Chondrocyte (in vitro differentiated cells): ENCODE measurements around the gene INO80D. TPM values are rescaled to one million over a fixed set of nuclear protein-coding genes. Genes with fewer than 3 reads are reported as not detected.
A peak's percentile ranks its signal among the peaks of the same experiment; 100 is the strongest.
"Not testable (repeated sequence)": the region's sequence is repeated elsewhere in the genome, so short reads cannot be mapped to it uniquely, and the experiment has no call there.

Experiments used
- DNase-seq: peaks from one replicate; pipeline ENCODE4 v3.0.0; 2021; ENCODE audit warnings: mixed read lengths, low spot score
- H3K27ac Mint-ChIP-seq: one replicate; pipeline ENCODE4 v1.8.0; 2021; ENCODE audit warnings: mild to moderate bottlenecking, moderate library complexity, mixed read lengths; ENCODE audit not compliant: unreplicated experiment
- H3K27me3 Mint-ChIP-seq: 2 replicates; pipeline ENCODE4 v1.8.0; 2021; ENCODE audit warnings: low read depth, mixed read lengths
- H3K36me3 Mint-ChIP-seq: 2 replicates; pipeline ENCODE4 v1.8.0; 2021; ENCODE audit warnings: low read depth, mixed read lengths
- H3K4me1 Mint-ChIP-seq: 2 replicates; pipeline ENCODE4 v1.8.0; 2021; ENCODE audit warnings: low read depth, mild to moderate bottlenecking, mixed read lengths
- H3K4me3 Mint-ChIP-seq: one replicate; pipeline ENCODE4 v1.8.0; 2021; ENCODE audit warnings: mild to moderate bottlenecking, moderate library complexity, mixed read lengths; ENCODE audit not compliant: unreplicated experiment
- H3K9me3 Mint-ChIP-seq: 2 replicates; pipeline ENCODE4 v1.8.0; 2021; ENCODE audit warnings: low read depth, mixed read lengths
- CTCF ChIP-seq: fragments of 200-600 bp; sonication (generic); IDR thresholded peaks from 2 replicates; pipeline ENCODE4 v1.5.0; 2021; ENCODE audit warnings: antibody characterized with exemption, mild to moderate bottlenecking, moderate library complexity
- total RNA-seq: library from RNA; stranded (reverse); gene quantifications from 3 replicates; pipeline ENCODE4 v1.2.1, GENCODE V29; 2021

Gene INO80D
- total RNA-seq, 1 donor from 2014 or later = 14.5 TPM

GRCh38 chr2:205996161-205996560 is 89.8 kb downstream of the INO80D start:
- Mint-ChIP-seq H3K27me3 (no peaks in the 10 kb centered on the region), H3K27ac (no peak overlapping the region), H3K4me3 (no peak overlapping the region), H3K36me3 (peaks cover 8% of the 10 kb centered on the region), H3K9me3 (no peaks in the 10 kb centered on the region), H3K4me1 (peaks cover 9% of the 10 kb centered on the region)
- TF ChIP-seq CTCF = no peak
- no peak for DNase-seq

- Mint-ChIP-seq H3K36me3 (peaks cover 6% of the 10 kb centered on the region), H3K9me3 (no peaks in the 10 kb centered on the region), H3K27me3 (no peaks in the 10 kb centered on the region), H3K4me1 (peaks cover 8% of the 10 kb centered on the region), H3K27ac (no peak overlapping the region), H3K4me3 (no peak overlapping the region)
- peak; percentile 62 for TF ChIP-seq CTCF
- no peak for DNase-seq
Observed at GRCh38 chr2:205995260-205995659, 90.7 kb downstream of the INO80D start.

- Mint-ChIP-seq H3K4me3 (no peak overlapping the region), H3K4me1 (peaks cover 8% of the 10 kb centered on the region), H3K27ac (no peak overlapping the region), H3K9me3 (no peaks in the 10 kb centered on the region), H3K27me3 (no peaks in the 10 kb centered on the region), H3K36me3 (peaks cover 8% of the 10 kb centered on the region)
- DNase-seq = no peak
- no peak for TF ChIP-seq CTCF
Observed at GRCh38 chr2:205994344-205994743, 91.6 kb downstream of the INO80D start.

GRCh38 chr2:205990104-205990503 is 95.9 kb downstream of the INO80D start:
- no peak for TF ChIP-seq CTCF
- Mint-ChIP-seq H3K27me3 (no peaks in the 10 kb centered on the region), H3K4me1 (no peaks in the 10 kb centered on the region), H3K4me3 (no peak overlapping the region), H3K9me3 (no peaks in the 10 kb centered on the region), H3K27ac (no peak overlapping the region), H3K36me3 (peaks cover 6% of the 10 kb centered on the region)
- DNase-seq = no peak

- H3K9me3 Mint-ChIP-seq = no peaks in the 10 kb centered on the region
- no peak for DNase-seq
- no peak overlapping the region for H3K4me3 Mint-ChIP-seq
- no peak for TF ChIP-seq CTCF
- peaks cover 6% of the 10 kb centered on the region for H3K36me3 Mint-ChIP-seq
- no peaks in the 10 kb centered on the region for H3K4me1 Mint-ChIP-seq
- no peak overlapping the region for H3K27ac Mint-ChIP-seq
- no peaks in the 10 kb centered on the region for H3K27me3 Mint-ChIP-seq
Observed at GRCh38 chr2:205989271-205990071, 96.5 kb downstream of the INO80D start.

GRCh38 chr2:205988681-205989080 is 97.3 kb downstream of the INO80D start:
- H3K27me3 Mint-ChIP-seq, H3K4me1 Mint-ChIP-seq, H3K36me3 Mint-ChIP-seq: not testable (repeated sequence)

More at GRCh38 chr2:205988681-205989080, 97.3 kb downstream of the INO80D start:
- H3K9me3 Mint-ChIP-seq, H3K4me3 Mint-ChIP-seq, DNase-seq, H3K27ac Mint-ChIP-seq: not testable (repeated sequence)
